ENCODE data around the gene COX19.
"Not testable (repeated sequence)": the region's sequence is repeated elsewhere in the genome, so short reads cannot be mapped to it uniquely, and the experiment has no call there.

Gene COX19

GRCh38 chr7:926061-927030, 49.0 kb downstream of the COX19 start:
- H3K9me3 ChIP-seq (ENCODE audit: control extremely low read depth in 1 of 5, control insufficient read depth in 4 of 5, insufficient read depth in 2 of 5, low read depth in 1 of 5, low read length in 4 of 5) = no peaks in the 10 kb centered on the region
- no peak for DNase-seq
- H3K27me3 ChIP-seq (replicated peaks in 2 of 5; ENCODE audit: control insufficient read depth in 4 of 5, insufficient read depth in 5 of 5, low read length in 4 of 5) = no peaks in the 10 kb centered on the region
- H3K36me3 ChIP-seq (ENCODE audit: control insufficient read depth in 4 of 4, insufficient read depth in 4 of 4, low read length in 3 of 4) = no peaks in the 10 kb centered on the region
- ChIA-PET CTCF (interaction anchor here (1.2 to 4.3 kb wide), 2 partner anchors 17 to 18 kb away, joined by 4 to 29 read pairs; no protein-coding TSS in a partner anchor), POLR2A (no interaction called here)
- WGBS (ENCODE audit: insufficient coverage) = 93% methylated on average over 37 of the region's 47 CpGs
- peaks cover 0 to 74% (median 56%) of the 10 kb centered on the region in 4 experiments for H3K4me1 ChIP-seq (ENCODE audit: control extremely low read depth in 1 of 4, control insufficient read depth in 4 of 4, insufficient read depth in 4 of 4, low read length in 3 of 4)
- no peak overlapping the region for H3K27ac ChIP-seq (ENCODE audit: insufficient read depth in 1 of 2, low read depth in 1 of 2, low read length in 2 of 2, poor library complexity in 1 of 2, severe bottlenecking in 2 of 2)
- no peak overlapping the region for H3K4me3 ChIP-seq (ENCODE audit: control insufficient read depth in 1 of 7, extremely low read depth in 1 of 7, insufficient read depth in 4 of 7, low read depth in 2 of 7, low read length in 6 of 7)

DNA sequence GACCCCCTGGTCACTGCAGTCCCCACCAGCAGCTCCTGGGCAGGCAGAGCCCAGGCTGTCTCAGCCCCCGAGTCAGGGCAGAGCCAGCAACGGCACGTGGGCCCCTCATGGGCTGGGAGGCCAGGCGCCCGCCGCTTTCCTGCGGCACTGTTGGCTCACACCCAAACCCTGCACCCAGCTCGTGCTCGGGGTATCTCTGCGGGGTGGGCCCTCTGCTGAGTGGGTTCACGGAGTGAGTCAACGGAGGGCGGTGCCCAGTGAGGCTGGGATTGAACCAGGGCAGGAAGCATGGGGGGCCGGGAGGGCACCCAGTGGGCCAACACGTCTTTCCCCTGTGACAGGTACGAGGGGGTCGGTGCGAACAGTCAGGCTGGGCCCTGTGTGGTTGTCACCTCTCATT, 49.7 kb downstream of the COX19 start:
- H3K36me3 ChIP-seq (ENCODE audit: control insufficient read depth in 4 of 4, insufficient read depth in 4 of 4, low read length in 3 of 4) = no peaks in the 10 kb centered on the region
- peaks cover 0 to 82% (median 63%) of the 10 kb centered on the region in 4 experiments for H3K4me1 ChIP-seq (ENCODE audit: control extremely low read depth in 1 of 4, control insufficient read depth in 4 of 4, insufficient read depth in 4 of 4, low read length in 3 of 4)
- no peak overlapping the region for H3K4me3 ChIP-seq (ENCODE audit: control insufficient read depth in 1 of 7, extremely low read depth in 1 of 7, insufficient read depth in 4 of 7, low read depth in 2 of 7, low read length in 6 of 7)
- no peaks in the 10 kb centered on the region for H3K27me3 ChIP-seq (replicated peaks in 2 of 5; ENCODE audit: control insufficient read depth in 4 of 5, insufficient read depth in 5 of 5, low read length in 4 of 5)
- 17% methylated on average over 7 of the region's 18 CpGs for WGBS (ENCODE audit: insufficient coverage)
- peak in 2 of 3 donors; percentile 81 to 87 for DNase-seq
- CTCF ChIA-PET = interaction anchor here (1.2 kb wide), 1 partner anchor 18 kb away, joined by 4 read pairs; no protein-coding TSS in a partner anchor
- POLR2A ChIA-PET = no interaction called here
- no peaks in the 10 kb centered on the region for H3K9me3 ChIP-seq (ENCODE audit: control extremely low read depth in 1 of 5, control insufficient read depth in 4 of 5, insufficient read depth in 2 of 5, low read depth in 1 of 5, low read length in 4 of 5)
- no peak overlapping the region for H3K27ac ChIP-seq (ENCODE audit: insufficient read depth in 1 of 2, low read depth in 1 of 2, low read length in 2 of 2, poor library complexity in 1 of 2, severe bottlenecking in 2 of 2)

DNA sequence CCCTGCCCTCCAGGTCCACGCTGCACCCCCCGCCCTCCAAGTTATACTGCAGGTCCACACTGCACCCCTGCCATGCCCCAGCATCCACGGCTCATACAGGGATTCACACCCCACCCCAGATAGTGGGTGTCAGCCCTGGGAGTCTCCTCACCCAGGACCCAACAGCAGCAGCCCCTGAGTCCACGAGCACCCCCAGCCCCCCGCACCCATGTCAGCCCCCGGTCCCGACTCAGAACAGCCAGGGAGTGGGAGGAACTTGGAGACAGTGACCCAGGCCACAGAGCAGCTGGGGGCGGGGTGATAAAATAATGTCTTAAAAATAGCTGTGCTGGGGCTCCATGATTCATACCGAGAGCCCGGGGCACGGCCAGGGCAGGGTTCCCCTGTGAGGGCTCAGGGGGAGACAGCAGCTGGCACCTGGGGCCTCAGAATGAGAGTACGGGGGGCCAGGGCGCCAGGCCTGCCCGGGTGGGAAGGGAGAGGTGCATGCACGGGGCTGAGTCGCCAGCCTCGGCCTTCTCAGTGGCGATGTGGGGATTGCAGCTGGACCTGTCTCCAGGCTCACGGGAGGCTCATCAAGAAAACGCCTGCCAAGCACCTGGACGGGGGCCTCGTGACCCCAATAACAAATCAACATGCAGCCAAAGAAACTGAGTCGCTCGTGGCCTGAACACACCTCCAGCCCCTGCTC, 50.7 kb downstream of the COX19 start:
- WGBS (ENCODE audit: insufficient coverage) = 71% methylated on average over 19 of the region's 24 CpGs
- no peaks in the 10 kb centered on the region for H3K27me3 ChIP-seq (replicated peaks in 2 of 5; ENCODE audit: control insufficient read depth in 4 of 5, insufficient read depth in 5 of 5, low read length in 4 of 5)
- no peak overlapping the region for H3K4me3 ChIP-seq (ENCODE audit: control insufficient read depth in 1 of 7, extremely low read depth in 1 of 7, insufficient read depth in 4 of 7, low read depth in 2 of 7, low read length in 6 of 7)
- DNase-seq = peak in 2 of 3 donors; percentile 70 to 79
- no peak overlapping the region for H3K27ac ChIP-seq (ENCODE audit: insufficient read depth in 1 of 2, low read depth in 1 of 2, low read length in 2 of 2, poor library complexity in 1 of 2, severe bottlenecking in 2 of 2)
- ChIA-PET POLR2A (no interaction called here), CTCF (interaction anchor here (1.2 kb wide), 1 partner anchor 17 kb away, joined by 4 read pairs; no protein-coding TSS in a partner anchor)
- H3K36me3 ChIP-seq (ENCODE audit: control insufficient read depth in 4 of 4, insufficient read depth in 4 of 4, low read length in 3 of 4) = no peaks in the 10 kb centered on the region
- H3K4me1 ChIP-seq (ENCODE audit: control extremely low read depth in 1 of 4, control insufficient read depth in 4 of 4, insufficient read depth in 4 of 4, low read length in 3 of 4) = peaks cover 0 to 82% (median 65%) of the 10 kb centered on the region in 4 experiments
- H3K9me3 ChIP-seq (ENCODE audit: control extremely low read depth in 1 of 5, control insufficient read depth in 4 of 5, insufficient read depth in 2 of 5, low read depth in 1 of 5, low read length in 4 of 5) = no peaks in the 10 kb centered on the region

GRCh38 chr7:924042-924441, 51.3 kb downstream of the COX19 start:
- POLR2A ChIA-PET = interaction anchor here (1.3 kb wide), 1 partner anchor 14 kb away, joined by 3 read pairs; no protein-coding TSS in a partner anchor
- not testable (repeated sequence) for H3K36me3 ChIP-seq (ENCODE audit: control insufficient read depth in 4 of 4, insufficient read depth in 4 of 4, low read length in 3 of 4); H3K27me3 ChIP-seq (replicated peaks in 2 of 5; ENCODE audit: control insufficient read depth in 4 of 5, insufficient read depth in 5 of 5, low read length in 4 of 5); H3K27ac ChIP-seq (ENCODE audit: insufficient read depth in 1 of 2, low read depth in 1 of 2, low read length in 2 of 2, poor library complexity in 1 of 2, severe bottlenecking in 2 of 2); H3K4me3 ChIP-seq (ENCODE audit: control insufficient read depth in 1 of 7, extremely low read depth in 1 of 7, insufficient read depth in 4 of 7, low read depth in 2 of 7, low read length in 6 of 7); H3K9me3 ChIP-seq (ENCODE audit: control extremely low read depth in 1 of 5, control insufficient read depth in 4 of 5, insufficient read depth in 2 of 5, low read depth in 1 of 5, low read length in 4 of 5); DNase-seq
- CTCF ChIA-PET = interaction anchor here (1.2 to 4.2 kb wide), 3 partner anchors 14 to 29 kb away, joined by 3 to 26 read pairs (median 7); no protein-coding TSS in a partner anchor
- H3K4me1 ChIP-seq (ENCODE audit: control extremely low read depth in 1 of 4, control insufficient read depth in 4 of 4, insufficient read depth in 4 of 4, low read length in 3 of 4) = peaks cover 0 to 75% (median 61%) of the 10 kb centered on the region in 4 experiments
- WGBS (ENCODE audit: insufficient coverage) = 100% methylated on average over 1 of the region's 25 CpGs

DNA sequence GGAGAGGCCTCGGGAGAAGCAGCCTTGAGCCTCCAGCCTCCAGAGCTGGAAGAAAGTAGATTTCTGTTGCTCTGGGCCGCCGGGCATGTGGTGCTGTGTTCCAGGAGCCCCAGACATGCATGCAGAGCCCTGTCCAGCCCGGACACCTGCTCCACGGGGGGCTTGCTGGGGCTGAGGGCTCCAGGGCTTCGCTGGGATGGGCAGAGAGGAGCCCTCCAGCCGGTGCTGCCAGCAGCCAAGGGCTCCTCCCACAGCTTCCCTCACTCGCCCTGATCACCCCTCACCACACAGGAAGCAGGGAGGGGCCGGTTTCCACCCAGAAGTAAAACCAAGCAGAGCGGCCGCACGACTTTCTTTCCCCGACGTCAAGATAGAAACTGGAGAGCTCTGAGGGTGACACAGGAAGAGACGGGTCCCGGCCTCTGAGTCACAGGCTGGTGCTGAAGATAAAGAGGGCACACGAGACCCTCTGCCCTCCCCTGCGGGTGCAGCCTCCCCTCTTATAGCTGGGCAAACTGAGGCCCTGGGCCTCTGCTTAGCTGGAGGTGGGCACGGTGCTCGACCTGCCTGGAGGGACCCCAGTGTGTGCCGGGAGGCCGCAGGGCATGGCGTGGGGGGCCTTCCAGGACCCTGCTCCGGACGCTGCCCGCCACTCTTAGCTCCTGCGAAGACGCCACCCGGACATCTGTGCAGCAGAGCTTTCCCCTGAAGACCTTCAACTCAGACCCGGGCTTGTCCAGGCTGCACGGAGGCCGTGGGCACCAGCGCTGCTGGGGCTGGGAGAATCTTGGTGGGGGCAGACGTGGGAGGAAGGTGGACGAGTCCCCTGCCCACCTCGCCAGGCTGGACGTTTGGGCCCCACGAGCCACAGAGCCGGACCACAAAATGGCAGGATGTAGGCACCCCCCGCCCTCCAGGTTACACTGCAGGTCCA, 52.0 kb downstream of the COX19 start:
- ChIA-PET CTCF (interaction anchor here (1.2 to 4.2 kb wide), 3 partner anchors 13 to 30 kb away, joined by 3 to 26 read pairs (median 7); no protein-coding TSS in a partner anchor), POLR2A (interaction anchor here (1.0 to 1.3 kb wide), 3 partner anchors 13 to 31 kb away, joined by 3 read pairs; partner anchors contain the start of gene ADAP1)
- Histone ChIP-seq H3K27me3 (replicated peaks in 2 of 5; ENCODE audit: control insufficient read depth in 4 of 5, insufficient read depth in 5 of 5, low read length in 4 of 5) (no peaks in the 10 kb centered on the region), H3K27ac (ENCODE audit: insufficient read depth in 1 of 2, low read depth in 1 of 2, low read length in 2 of 2, poor library complexity in 1 of 2, severe bottlenecking in 2 of 2) (peak overlapping the region in 1 of 2 experiments; percentile 33), H3K36me3 (ENCODE audit: control insufficient read depth in 4 of 4, insufficient read depth in 4 of 4, low read length in 3 of 4) (no peaks in the 10 kb centered on the region), H3K4me1 (ENCODE audit: control extremely low read depth in 1 of 4, control insufficient read depth in 4 of 4, insufficient read depth in 4 of 4, low read length in 3 of 4) (peaks cover 0 to 69% (median 56%) of the 10 kb centered on the region in 4 experiments), H3K4me3 (ENCODE audit: control insufficient read depth in 1 of 7, extremely low read depth in 1 of 7, insufficient read depth in 4 of 7, low read depth in 2 of 7, low read length in 6 of 7) (peak overlapping the region in 4 of 7 experiments; percentile 10 to 65 (median 44)), H3K9me3 (ENCODE audit: control extremely low read depth in 1 of 5, control insufficient read depth in 4 of 5, insufficient read depth in 2 of 5, low read depth in 1 of 5, low read length in 4 of 5) (no peaks in the 10 kb centered on the region)
- 31% methylated on average over 36 of the region's 40 CpGs for WGBS (ENCODE audit: insufficient coverage)
- DNase-seq = peak; percentile 96 to 99 (median 98)

Measured in common myeloid progenitor, CD34-positive (primary cell).